Cardiac fibroblast (primary cell): ENCODE results near the gene HMBS.

ENCODE experiments used
- DNase-seq, 2 donors: peaks; one replicate each; pipeline versions ENCODE4 v3.0.0 to v3.0.0-alpha.2; 2010; ENCODE audit warnings: low read depth in 2 of 2
- H3K4me3 ChIP-seq, 2 donors: replicated peaks in 1 of 2; 1 replicate in 1 of 2; 2 replicates in 1 of 2; pipeline ENCODE4 v1.5.1; 2011; ENCODE audit warnings: low read depth in 2 of 2, low read length in 2 of 2, mild to moderate bottlenecking in 2 of 2, moderate library complexity in 1 of 2
- CTCF ChIP-seq: IDR thresholded peaks from one replicate; pipeline ENCODE4 v1.5.1; 2011; ENCODE audit warnings: low read depth, mild to moderate bottlenecking, low read length, inconsistent platforms

Gene HMBS

GRCh38 chr11:119047205-119047604 lies 37.5 kb upstream of the HMBS start:
- no peak for TF ChIP-seq CTCF
- H3K4me3 ChIP-seq = no peak overlapping the region
- no peak for DNase-seq

GRCh38 chr11:119048644-119049043 lies 36.0 kb upstream of the HMBS start:
- TF ChIP-seq CTCF = no peak
- no peak overlapping the region for H3K4me3 ChIP-seq
- DNase-seq = no peak

- no peak for TF ChIP-seq CTCF
- no peak overlapping the region for H3K4me3 ChIP-seq
- DNase-seq = no peak
Measured at GRCh38 chr11:119049081-119049480, 35.6 kb upstream of the HMBS start.

- H3K4me3 ChIP-seq = no peak overlapping the region
- no peak for TF ChIP-seq CTCF
- DNase-seq = no peak
Measured at GRCh38 chr11:119051440-119052162, 33.1 kb upstream of the HMBS start.

- DNase-seq = no peak
- no peak for TF ChIP-seq CTCF
- no peak overlapping the region for H3K4me3 ChIP-seq
Measured at GRCh38 chr11:119052163-119052814, 32.4 kb upstream of the HMBS start.

- TF ChIP-seq CTCF = no peak
- DNase-seq = no peak
- H3K4me3 ChIP-seq = no peak overlapping the region
Measured at GRCh38 chr11:119054418-119054817, 30.3 kb upstream of the HMBS start.
